HEK293 (cell line): ENCODE measurements around the gene BRF1.

ENCODE experiments used
- GFI1B ChIP-seq: fragments of 450-650 bp; formaldehyde crosslinking; IDR thresholded peaks from 2 replicates; pipeline ENCODE4 v1.5.1; 2016; ENCODE audit warnings: missing biosample characterization, missing genetic modification characterization
- KLF10 ChIP-seq: fragments of 450-650 bp; IDR thresholded peaks from 2 replicates; pipeline ENCODE4 v1.5.1; 2018; ENCODE audit warnings: missing biosample characterization, mild to moderate bottlenecking, missing genetic modification characterization
- OVOL3 ChIP-seq: fragments of 450-650 bp; formaldehyde crosslinking; IDR thresholded peaks from 2 replicates; pipeline ENCODE4 v1.5.1; 2016; ENCODE audit warnings: missing biosample characterization, missing genetic modification characterization
- PRDM1 ChIP-seq: fragments of 450-650 bp; formaldehyde crosslinking; IDR thresholded peaks from 2 replicates; pipeline ENCODE4; 2016; ENCODE audit warnings: missing biosample characterization, missing genetic modification characterization
- PRDM2 ChIP-seq: fragments of 450-650 bp; formaldehyde crosslinking; IDR thresholded peaks from 2 replicates; pipeline ENCODE4 v1.5.1; 2016; ENCODE audit warnings: missing biosample characterization, missing genetic modification characterization, borderline replicate concordance
- SCRT2 ChIP-seq: fragments of 450-650 bp; formaldehyde crosslinking; IDR thresholded peaks from 2 replicates; pipeline ENCODE4 v1.5.1; 2016; ENCODE audit warnings: missing biosample characterization, missing genetic modification characterization
- TCF7L2 ChIP-seq: IDR thresholded peaks from 2 replicates; pipeline ENCODE4 v1.6.1; 2011; ENCODE audit warnings: low read depth, mild to moderate bottlenecking, inconsistent platforms, low read length, moderate library complexity, borderline replicate concordance
- ZBTB11 ChIP-seq: fragments of 450-650 bp; formaldehyde crosslinking; conservative IDR thresholded peaks from 2 replicates; pipeline ENCODE4 v1.5.1; 2016; ENCODE audit warnings: low read depth, missing biosample characterization, missing genetic modification characterization
- ZBTB6 ChIP-seq: fragments of 450-650 bp; formaldehyde crosslinking; IDR thresholded peaks from 2 replicates; pipeline ENCODE4 v1.5.1; 2017; ENCODE audit warnings: missing biosample characterization, missing genetic modification characterization
- ZEB2 ChIP-seq: fragments of 450-650 bp; formaldehyde crosslinking; IDR thresholded peaks from 2 replicates; pipeline ENCODE4 v1.5.1; 2016; ENCODE audit warnings: missing biosample characterization, missing genetic modification characterization
- ZFHX2 ChIP-seq: fragments of 450-650 bp; formaldehyde crosslinking; conservative IDR thresholded peaks from 2 replicates; pipeline ENCODE4 v1.5.1; 2016; ENCODE audit warnings: missing biosample characterization, missing genetic modification characterization
- ZNF155 ChIP-seq: fragments of 450-650 bp; formaldehyde crosslinking; IDR thresholded peaks from 2 replicates; pipeline ENCODE4 v1.5.1; 2016; ENCODE audit warnings: missing biosample characterization, missing genetic modification characterization
- ZNF174 ChIP-seq: fragments of 450-650 bp; formaldehyde crosslinking; IDR thresholded peaks from 2 replicates; pipeline ENCODE4 v1.5.0; 2017; ENCODE audit warnings: missing biosample characterization, mild to moderate bottlenecking, missing genetic modification characterization
- ZNF19 ChIP-seq: fragments of 450-650 bp; formaldehyde crosslinking; IDR thresholded peaks from 2 replicates; pipeline ENCODE4; 2016; ENCODE audit warnings: missing biosample characterization, missing genetic modification characterization, low read depth
- ZNF211 ChIP-seq: fragments of 450-650 bp; formaldehyde crosslinking; IDR thresholded peaks from 2 replicates; pipeline ENCODE4 v1.5.1; 2016; ENCODE audit warnings: low read depth, missing biosample characterization, missing genetic modification characterization
- ZNF350 ChIP-seq: fragments of 450-650 bp; formaldehyde crosslinking; IDR thresholded peaks from 2 replicates; pipeline ENCODE4 v1.5.0; 2017; ENCODE audit warnings: missing biosample characterization, mild to moderate bottlenecking, missing genetic modification characterization
- ZNF529 ChIP-seq: fragments of 450-650 bp; formaldehyde crosslinking; IDR thresholded peaks from 2 replicates; pipeline ENCODE4 v1.5.1; 2017; ENCODE audit warnings: missing genetic modification characterization, missing biosample characterization; ENCODE audit not compliant: insufficient replicate concordance
- ZNF600 ChIP-seq: fragments of 450-650 bp; formaldehyde crosslinking; IDR thresholded peaks from 2 replicates; pipeline ENCODE4 v1.5.1; 2016; ENCODE audit warnings: missing biosample characterization, missing genetic modification characterization
- ZNF629 ChIP-seq: fragments of 450-650 bp; formaldehyde crosslinking; IDR thresholded peaks from 2 replicates; pipeline ENCODE4 v1.5.1; 2017; ENCODE audit warnings: missing biosample characterization, missing genetic modification characterization
- ZNF654 ChIP-seq: fragments of 450-650 bp; formaldehyde crosslinking; IDR thresholded peaks from 2 replicates; pipeline ENCODE4 v1.5.1; 2016; ENCODE audit warnings: low read depth, missing biosample characterization, missing genetic modification characterization
- ZNF677 ChIP-seq: fragments of 450-650 bp; IDR thresholded peaks from 2 replicates; pipeline ENCODE4 v1.5.0; 2018; ENCODE audit warnings: missing biosample characterization, mild to moderate bottlenecking, missing genetic modification characterization, moderate library complexity
- ZNF701 ChIP-seq: fragments of 450-650 bp; formaldehyde crosslinking; IDR thresholded peaks from 2 replicates; pipeline ENCODE4 v1.5.1; 2016; ENCODE audit warnings: missing biosample characterization, missing genetic modification characterization
- ZNF830 ChIP-seq: fragments of 450-650 bp; IDR thresholded peaks from 2 replicates; pipeline ENCODE4 v1.5.0; 2018; ENCODE audit warnings: missing biosample characterization, missing genetic modification characterization, low read depth, mild to moderate bottlenecking, moderate library complexity
- TF ChIP-seq, protein P1 (sequence below): fragments of 450-650 bp; formaldehyde crosslinking; IDR thresholded peaks from 2 replicates; pipeline ENCODE4 v1.5.1; 2016; ENCODE audit warnings: missing biosample characterization, missing genetic modification characterization, low read depth

Gene BRF1

DNA sequence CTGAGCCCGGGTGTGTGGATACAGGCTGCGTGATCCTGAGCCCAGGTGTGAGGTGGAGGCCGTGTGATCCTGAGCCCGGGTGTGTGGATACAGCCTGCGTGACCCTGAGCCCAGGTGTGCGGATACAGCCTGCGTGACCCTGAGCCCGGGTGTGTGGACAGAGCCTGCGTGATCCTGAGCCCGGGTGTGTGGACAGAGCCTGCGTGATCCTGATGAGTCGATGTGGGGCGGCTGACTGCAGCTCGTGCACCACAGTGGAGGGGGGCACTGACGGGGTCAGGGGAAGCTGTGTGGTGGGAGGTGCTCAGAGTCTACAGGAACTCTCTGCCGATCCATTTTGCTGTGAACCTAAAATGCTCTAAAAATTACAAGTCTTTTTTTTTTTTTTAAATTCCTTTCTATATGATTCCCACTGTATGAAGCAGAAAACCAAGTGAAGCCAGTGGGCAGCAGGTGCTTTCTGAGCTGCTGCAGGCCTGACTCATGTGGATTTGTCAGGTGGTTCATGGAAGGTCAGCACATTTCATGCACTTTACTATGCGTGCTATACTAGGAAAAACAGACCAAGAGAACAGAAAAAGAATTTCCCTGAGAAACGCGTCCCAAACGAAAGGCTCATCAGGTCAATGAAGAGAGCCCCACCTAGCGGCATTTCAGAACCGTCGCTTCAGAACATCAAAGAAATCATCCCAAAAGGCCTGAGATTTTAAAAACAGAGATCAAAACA is 19.3 kb downstream of the BRF1 start (continued):
- TF ChIP-seq PRDM2 (no peak), ZNF677 (peak; percentile 7; the same call in 1 of the 2 replicates), ZNF654 (tag by site-specific recombination) (peak; percentile 94), ZNF830 (tag by site-specific recombination) (no peak), ZNF19 (tag by site-specific recombination) (no peak), ZNF701 (tag by site-specific recombination) (no peak), ZNF174 (no peak), OVOL3 (tag by site-specific recombination) (no peak), ZNF600 (tag by site-specific recombination) (no peak), ZBTB6 (no peak), SCRT2 (tag by site-specific recombination) (peak; percentile 36; the same call in 1 of the 2 replicates), ZNF629 (no peak), ZNF211 (no peak), GFI1B (tag by site-specific recombination) (no peak), KLF10 (tag by site-specific recombination) (0 out of 2 replicates have a peak, but pooled peaks have one; percentile 19), ZFHX2 (tag by site-specific recombination) (no peak), ZEB2 (tag by site-specific recombination) (no peak), ZBTB11 (tag by site-specific recombination) (no peak), ZNF350 (tag by site-specific recombination) (no peak), PRDM1 (tag by site-specific recombination) (peak; percentile 70), ZNF155 (tag by site-specific recombination) (no peak), ZNF529 (no peak), TCF7L2 (peak; percentile 79; the same call in 1 of the 2 replicates)
- TF ChIP-seq, protein P1, sequence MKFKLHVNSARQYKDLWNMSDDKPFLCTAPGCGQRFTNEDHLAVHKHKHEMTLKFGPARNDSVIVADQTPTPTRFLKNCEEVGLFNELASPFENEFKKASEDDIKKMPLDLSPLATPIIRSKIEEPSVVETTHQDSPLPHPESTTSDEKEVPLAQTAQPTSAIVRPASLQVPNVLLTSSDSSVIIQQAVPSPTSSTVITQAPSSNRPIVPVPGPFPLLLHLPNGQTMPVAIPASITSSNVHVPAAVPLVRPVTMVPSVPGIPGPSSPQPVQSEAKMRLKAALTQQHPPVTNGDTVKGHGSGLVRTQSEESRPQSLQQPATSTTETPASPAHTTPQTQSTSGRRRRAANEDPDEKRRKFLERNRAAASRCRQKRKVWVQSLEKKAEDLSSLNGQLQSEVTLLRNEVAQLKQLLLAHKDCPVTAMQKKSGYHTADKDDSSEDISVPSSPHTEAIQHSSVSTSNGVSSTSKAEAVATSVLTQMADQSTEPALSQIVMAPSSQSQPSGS = no peak
